Sciatic nerve (tissue), 2 donors: Measurements from ENCODE around the gene SHISA7. TPM values are rescaled to one million over a fixed set of nuclear protein-coding genes. Genes with fewer than 3 reads are reported as not detected.
A peak's percentile ranks its signal among the peaks of the same experiment; 100 is the strongest.
"Not testable (repeated sequence)": the region's sequence is repeated elsewhere in the genome, so short reads cannot be mapped to it uniquely, and the experiment has no call there.

Experiments
- ATAC-seq: fragments of 200-7000 bp; cut with Tn5 transposase; one replicate; pipeline ENCODE4 v1.9.1; 2020; ENCODE audit warnings: mild to moderate bottlenecking, moderate library complexity
- DNase-seq: peaks from one replicate; pipeline ENCODE4 v3.0.0-alpha.2; 2020; ENCODE audit warnings: low spot score
- intact Hi-C: fragments of 100-400 bp; cut with DNase I; formaldehyde crosslinking; loops from one replicate; pipeline ENCODE4 v1.14.2; 2022
- total RNA-seq: library from RNA; stranded (reverse); fragmentation: NEBNext Ultra II Directional; extraction: Animal tissue kit (Norgen Biotek cat#: 25700); gene quantifications from one replicate; pipeline ENCODE4 v1.2.1, GENCODE V29; 2021
- donor health status: DM: no; HTN: no; CAD: no.
- donor health status: DM: no; HTN: no; CAD: no.

SHISA7 gene
- total RNA-seq, 1 donor from 2014 or later, result 9.0 TPM

DNA sequence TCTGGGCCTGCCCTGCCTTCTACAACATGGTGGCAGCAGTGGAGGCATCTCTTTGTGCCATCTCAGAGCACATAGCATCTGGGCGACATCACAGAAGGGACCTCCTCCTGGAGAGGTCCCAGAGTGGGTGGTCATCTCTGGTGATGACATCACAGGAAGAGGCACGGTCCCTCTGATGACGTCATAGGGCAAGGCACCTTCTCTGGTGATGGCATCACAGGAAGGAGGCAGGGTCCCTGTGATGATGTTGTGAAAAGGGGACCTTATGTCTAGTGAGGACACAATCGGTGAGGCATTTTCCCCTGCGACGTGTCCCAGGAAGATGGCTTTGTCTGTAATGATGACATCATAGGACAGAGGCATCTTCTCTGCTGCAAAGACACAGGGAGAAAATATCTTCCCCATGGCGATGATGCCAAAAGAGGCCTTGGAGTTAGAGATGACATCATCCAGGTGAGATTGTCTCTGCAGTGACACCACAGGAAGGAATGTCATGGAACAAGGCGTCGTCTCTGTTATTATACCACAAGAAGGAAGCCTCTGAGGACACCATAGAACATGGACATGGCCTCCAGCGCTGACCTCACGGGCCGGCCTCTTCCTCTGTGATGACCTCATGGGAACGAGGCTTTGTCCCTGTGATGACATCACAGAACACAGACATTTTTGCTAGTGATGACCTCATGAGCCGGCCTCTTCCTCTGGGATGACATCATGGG lies 10.7 kb downstream of the SHISA7 start:
- ATAC-seq, result no peak
- DNase-seq, result no peak
- intact Hi-C loops, result no loop called here

DNA sequence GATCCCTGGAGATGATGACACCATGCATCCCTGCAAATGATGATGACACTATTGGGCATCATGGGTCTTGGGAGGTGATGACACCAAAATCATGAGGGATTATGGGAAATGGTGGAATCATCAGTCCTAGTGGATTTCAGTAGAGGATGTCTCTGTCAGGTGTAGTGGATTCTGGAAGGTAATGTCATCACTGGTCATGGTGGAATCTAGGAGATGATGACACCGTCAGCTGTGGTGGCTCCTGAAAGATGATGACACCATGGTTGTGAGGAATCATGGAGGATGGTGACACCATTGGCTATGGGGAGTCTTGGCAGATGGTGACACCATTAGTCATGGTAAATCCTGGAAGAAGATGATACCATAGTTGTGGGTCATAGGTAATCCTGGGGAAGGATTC lies 11.9 kb downstream of the SHISA7 start:
- no peak for ATAC-seq
- DNase-seq, result no peak
- intact Hi-C loops, result no loop called here

DNA sequence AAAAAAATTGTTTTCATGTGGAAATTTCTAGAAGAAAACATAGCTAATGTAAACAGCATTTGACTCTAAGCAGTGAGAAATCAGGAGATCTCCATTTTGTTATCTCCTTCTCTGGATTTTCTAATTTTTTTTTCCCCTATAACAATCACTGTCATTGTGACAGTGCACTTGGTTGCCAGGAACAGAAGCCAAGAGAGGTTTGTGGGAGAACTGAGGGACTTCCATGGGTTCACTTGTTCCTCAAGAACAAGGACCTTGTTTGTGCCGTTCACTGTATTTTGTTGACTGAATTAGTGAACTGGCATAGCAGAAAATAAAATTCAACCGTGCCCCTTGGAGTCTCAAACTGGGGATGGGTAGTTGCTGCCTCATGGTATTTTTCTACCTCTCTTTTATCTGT lies 17.1 kb downstream of the SHISA7 start:
- DNase-seq (no peak), ATAC-seq (peak; percentile 81)
- intact Hi-C loops, result no loop called here

DNA sequence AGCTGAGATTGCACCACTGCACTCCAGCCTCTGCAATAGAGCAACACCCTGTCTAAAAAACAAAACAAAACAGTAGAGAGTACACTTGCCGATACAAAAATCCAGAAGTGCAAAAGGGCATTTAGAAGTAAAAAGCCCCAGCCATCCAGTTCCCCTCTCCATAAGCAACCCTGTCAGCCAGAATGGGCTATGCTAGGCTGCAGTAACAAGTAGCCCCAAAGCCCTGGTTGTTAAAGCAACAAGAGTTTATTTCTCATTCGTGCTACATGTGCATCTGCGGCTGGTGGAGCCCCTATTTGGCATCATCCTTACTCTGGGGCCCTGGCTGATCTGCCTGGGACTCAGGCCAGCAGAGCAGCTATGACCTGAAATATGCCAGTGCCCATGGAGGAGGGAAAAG lies 18.6 kb downstream of the SHISA7 start:
- DNase-seq (no peak), ATAC-seq (no peak)
- intact Hi-C loops, result no loop called here

DNA sequence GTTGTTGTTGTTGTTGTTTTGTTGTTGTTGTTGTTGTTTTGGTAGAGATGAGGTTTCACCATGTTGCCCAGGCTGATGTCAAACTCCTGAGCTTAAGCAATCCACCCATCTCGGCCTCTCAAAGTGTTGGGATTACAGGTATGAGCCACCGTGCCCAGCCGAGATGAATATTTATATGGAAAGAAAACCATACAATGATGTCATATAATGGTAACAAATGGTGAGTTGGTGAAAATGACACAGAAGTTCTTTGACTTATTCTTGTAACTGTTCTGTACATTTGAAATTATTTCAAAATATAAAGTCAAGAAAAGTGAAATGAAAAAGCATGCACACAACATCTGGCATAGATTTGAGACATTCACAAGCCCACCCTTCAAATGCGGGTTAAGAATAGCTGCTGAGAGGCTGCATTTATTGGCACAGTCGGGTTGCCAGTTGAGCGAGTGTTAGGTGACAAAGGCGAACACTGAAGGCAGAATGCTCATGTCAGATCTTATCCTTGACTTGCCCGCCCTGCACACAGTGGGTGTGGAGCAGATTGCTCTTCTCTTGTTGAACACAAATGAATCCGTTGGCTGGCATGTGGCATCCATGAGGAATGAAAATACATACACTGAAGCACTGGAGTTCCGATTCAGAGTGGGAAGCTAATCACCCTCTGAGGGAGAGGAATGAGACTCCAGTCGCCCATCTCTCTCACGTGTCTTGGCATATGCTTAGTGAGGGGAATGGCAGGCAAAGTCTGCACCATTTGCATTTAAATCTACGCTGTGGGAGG lies 19.7 kb downstream of the SHISA7 start:
- intact Hi-C loops, result no loop called here
- no peak for ATAC-seq

DNA sequence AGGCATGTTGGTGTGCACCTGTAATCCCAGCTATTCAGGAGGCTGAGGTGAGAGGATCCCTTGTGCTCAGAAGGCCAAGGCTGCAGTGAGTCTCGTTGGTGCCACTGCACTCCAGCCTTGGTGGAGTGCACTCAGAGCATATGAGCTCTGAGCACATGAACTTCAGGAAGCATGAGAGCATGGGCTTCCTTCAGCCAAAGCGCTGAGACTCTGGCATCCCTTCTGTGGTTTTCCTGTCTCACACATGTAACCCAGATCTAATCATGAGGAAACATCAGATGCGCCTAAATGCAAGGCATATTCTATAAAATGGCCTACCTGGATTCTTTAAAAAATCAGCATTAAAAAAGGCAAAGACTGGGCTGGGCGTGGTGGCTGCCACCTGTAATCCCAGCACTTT lies 21.8 kb downstream of the SHISA7 start:
- ATAC-seq, intact Hi-C loops, DNase-seq: not testable (repeated sequence)

More for the DNA sequence above, 19.7 kb downstream of the SHISA7 start:
- no peak for DNase-seq

DNA sequence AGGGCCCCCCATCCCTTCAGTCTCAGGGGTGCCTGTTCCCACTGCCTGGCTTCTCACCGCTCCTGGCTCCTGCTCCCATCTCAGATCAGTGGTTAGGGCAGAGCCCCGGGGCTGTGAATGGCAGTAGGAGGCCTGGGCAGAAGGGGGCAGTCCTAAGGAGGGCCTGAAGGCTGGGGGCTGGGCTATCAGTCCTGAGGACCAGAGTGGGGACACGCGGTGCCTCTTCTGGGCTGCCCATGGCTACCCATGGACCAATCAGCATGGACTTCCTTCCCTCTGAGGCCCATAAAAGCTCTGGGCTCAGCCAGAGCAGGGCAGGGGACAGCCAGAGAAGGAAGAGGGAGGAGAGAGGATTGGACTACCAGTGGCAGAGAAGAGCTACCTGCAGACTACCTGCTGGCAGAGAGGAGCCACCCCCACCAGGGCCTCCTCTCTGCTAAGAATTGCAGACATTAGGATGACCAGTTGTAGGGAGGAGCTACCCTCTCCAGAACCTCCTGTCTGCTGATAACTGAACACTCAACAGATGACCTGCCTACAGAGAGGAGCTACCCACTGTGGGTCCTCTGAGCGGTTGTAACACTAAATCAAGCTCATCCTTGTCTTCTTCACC lies 23.4 kb downstream of the SHISA7 start:
- DNase-seq (no peak), ATAC-seq (no peak)
- intact Hi-C loops, result no loop called here

DNA sequence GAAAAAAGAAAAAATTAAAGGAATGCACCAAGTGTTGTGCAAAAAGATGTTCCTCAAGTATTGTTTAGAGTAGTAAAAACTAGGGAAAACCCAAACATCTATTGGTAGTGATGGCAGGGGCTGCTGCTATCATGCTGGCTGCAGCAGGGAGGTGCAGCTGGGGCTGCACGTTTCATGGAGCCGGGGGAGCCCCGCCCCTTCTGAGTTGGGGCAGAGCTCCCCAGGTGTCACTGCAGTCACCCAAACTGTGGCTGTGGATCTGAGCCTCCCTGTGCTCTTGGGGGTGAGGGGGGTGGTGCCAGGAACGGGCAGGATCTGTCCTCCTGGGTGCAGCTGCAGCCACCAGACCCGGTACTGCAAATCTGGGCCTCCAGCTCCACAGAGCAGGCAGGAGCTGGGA lies 24.0 kb downstream of the SHISA7 start:
- DNase-seq (no peak), ATAC-seq (no peak)
- intact Hi-C loops, result no loop called here

DNA sequence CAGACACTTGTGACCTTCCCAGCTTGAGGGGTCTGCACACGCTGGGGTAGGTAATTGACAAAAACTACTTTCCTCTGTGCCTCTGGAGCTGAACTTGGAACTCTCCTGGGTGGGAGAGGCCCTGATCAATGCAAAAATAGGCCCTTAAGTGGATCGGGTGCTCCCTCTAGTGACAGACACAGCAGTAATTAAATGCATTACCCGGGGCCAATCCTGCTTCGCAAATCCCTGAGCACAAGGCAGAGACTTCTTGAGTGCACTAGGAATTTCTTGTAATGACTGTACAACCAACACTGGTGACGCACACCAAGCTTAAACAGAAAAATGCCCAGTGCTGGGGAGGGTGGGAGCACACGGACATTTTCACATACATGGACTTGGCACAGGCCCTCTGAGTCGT lies 24.9 kb downstream of the SHISA7 start:
- ATAC-seq (peak; percentile 88), DNase-seq (no peak)
- intact Hi-C loops, result no loop called here

DNA sequence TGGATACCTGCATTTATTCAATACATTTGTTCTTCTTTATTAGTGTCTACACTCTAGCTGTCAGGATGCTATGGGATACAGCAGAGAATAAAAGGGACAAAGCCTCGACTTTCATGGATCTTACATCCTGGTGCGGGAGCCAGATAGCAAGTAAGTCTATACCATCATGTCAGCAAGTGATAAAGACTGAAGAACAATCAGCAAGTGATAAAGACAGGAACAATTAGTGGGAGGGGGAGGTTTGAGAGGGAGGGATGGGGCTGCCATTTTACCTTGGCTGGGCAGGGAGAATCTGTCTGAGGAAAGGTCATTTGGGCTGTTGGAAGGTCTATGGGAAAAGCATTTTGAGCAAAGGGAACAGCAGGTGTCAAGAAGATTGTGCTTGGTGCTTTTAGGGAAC lies 32.9 kb downstream of the SHISA7 start:
- intact Hi-C loops, result no loop called here
- DNase-seq (no peak), ATAC-seq (no peak)

DNA sequence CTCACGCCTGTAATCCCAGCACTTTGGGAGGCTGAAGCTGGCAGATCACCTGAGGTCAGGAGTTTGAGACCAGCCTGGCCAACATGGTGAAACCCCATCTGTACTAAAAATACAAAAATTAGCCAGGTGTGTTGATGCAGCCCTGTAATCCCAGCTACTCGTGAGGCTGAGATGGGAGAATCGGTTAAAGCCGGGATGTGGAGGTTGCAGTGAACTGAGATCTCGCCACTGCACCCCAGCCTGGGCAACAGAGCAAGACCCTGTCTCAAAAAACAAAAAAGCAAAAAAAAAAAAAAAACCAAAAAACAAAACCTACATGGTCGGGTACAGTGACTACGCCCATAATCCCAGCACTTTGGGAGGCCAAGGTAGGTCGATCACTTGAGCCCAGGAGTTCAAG lies 33.9 kb downstream of the SHISA7 start:
- ATAC-seq, intact Hi-C loops, DNase-seq: not testable (repeated sequence)

DNA sequence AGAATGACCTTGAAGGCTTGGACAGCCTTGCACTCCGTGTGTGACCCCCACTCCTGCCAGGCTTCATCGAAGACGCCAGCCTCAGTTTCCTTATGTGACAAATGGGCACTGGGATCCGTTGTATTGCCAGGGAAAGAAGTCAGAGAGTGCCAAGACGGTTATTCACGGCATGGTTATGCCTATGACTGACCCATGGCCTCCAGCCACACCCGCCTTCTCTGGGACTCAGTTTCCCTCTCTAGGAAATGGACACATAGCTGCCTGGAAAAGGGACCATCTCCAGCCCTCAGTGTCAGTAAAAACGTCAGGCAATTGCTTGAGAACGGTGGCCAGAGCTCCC lies 34.6 kb downstream of the SHISA7 start:
- intact Hi-C loops, result no loop called here
- ATAC-seq, result no peak

DNA sequence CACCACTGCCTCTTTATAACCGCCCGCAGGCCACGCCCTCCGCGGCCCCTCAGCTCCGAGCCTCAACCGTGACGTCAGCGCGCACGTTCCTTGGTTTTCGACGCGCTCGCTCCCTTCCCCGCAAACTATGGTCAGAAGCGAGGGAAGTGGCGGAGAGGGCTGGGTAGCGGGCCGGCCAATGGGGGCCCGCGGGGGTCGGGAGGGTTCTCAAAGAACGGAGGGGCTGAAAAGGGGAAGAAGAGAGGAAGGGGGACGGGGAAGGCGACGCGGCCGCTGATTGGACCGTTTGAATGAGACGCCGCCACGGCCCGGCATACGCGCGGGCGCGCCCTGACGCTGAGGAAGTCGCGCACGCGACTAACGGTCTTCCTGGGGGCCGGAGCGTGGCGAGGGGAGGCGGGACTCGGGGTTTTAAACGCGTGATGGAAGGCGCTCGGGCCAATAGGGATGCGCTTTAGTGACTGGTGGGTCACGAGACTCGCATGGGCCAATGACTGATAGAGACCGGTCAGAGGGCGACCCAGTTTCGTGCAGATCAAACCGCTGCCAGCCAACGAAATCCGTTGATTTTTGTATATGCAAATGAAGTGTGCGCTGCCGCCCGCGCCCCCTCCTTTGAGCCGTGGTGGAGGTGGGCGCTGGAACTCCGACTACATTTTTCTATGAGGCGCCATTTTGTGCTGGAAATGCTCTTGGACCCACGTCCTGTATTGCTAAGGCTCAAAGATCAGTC lies 35.1 kb downstream of the SHISA7 start:
- intact Hi-C loops, result no loop called here
- peak; percentile 99 for ATAC-seq
- DNase-seq, result peak; percentile 98

More for the DNA sequence above, 34.6 kb downstream of the SHISA7 start:
- no peak for DNase-seq

DNA sequence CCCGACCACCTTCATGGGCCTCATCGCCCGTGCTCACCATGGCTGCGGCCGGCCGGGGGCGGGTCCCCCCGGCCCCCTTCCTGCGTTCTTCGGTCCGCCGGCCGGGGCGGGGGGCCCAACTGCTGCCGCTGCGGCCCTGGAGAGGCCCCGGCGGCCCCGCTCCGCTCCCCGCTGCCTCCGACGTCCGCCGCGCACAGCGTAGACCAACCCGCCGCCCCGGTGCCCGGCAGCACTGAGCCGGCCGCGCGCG lies 35.6 kb downstream of the SHISA7 start, which contains the start of gene UBE2S:
Gene UBE2S (minus strand): TSS at position 239 of the 250 bp plus-strand sequence. CDS start 199 bp downstream, at position 40.
- DNase-seq, intact Hi-C loops, ATAC-seq: not testable (repeated sequence)

DNA sequence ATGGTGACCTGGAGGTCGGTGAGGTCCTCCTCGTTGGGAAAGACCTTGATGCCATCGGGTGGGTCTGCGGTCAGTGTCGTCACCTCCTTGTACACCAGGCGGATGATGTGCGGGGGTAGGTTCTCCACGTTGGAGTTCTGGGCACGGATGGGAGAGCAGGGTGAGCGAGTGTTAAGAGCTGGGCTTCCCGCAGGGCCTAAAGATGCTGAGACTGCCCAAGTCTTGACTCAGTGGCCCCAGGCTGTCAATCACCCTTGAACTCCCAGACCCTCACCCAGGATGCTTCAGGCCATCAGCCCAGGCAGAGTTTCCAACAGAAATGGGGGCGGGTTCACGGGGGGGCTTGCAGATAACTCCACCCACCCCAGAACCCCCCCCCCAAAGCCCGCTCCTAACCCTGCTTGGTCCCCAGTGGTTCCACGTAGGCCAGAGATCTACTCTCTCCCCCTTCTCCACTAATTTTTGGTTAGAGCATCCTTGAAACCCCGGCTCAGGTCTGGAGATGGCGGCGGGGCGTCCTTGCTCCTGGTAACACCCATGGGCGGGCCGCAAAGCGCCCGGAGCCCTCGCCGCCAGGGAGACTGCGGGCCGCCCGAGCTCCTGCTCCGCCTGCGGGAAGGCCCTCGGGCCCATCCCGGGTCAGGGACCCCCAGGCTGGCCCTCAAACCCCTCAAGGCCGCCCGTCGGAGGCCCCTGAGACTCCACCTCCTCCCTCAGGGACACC lies 36.1 kb downstream of the SHISA7 start:
- peak; percentile 70 for DNase-seq
- intact Hi-C loops, result no loop called here
- no peak for ATAC-seq

DNA sequence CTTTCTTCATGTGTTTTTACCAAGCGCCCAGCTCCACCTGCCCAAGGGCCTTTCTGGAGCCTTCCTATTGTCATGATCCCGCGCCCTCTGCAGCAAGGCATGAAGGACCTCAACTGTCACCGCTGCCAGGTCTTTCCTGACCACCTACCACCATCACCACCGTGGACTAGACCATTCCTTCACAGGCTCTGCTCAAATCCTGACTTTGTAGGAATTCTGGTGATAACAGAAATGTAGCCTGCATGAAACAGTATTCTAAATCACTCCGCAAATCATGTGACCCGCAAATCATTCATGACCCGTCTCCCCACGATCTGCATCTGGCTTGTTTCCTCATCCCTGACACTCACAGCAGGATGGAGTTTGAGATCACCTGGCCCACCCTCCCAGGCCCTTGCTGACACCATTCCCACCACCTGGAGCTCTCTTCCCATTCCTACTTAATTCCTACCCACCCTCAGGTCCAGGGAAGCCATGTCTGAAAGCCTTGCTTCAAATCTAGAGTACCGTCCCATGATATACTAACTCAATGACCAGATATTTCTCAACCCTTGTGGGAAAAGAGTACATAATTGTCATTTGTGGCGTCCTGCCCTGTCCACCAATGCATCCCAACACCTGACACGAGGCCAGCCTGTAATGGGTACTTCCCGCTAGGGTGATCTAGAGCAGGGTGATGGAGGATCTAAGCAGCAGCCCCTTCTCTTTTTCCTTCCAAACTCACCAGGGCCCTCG lies 36.8 kb downstream of the SHISA7 start:
- intact Hi-C loops, result no loop called here
- no peak for DNase-seq
- no peak for ATAC-seq

DNA sequence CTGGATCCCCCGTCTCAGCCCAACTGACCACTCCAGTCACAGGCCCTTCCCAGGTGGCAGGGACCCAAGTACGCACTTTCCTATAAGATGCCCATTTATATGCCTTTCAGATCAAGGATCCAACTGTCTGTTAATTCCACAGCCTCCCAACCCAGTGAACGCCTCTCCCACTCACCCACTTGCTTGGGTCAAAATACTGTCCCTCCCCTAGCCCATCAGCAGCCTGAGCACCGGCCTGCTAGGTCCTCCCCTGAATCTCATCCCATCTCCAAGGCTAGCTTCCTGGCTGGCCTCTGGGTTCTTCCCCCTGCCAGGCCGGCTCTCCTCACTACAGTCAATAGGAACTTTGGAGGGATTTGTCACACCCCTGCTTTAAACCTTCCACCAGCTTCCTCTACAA lies 37.5 kb downstream of the SHISA7 start:
- intact Hi-C loops, result no loop called here
- DNase-seq (no peak), ATAC-seq (no peak)

DNA sequence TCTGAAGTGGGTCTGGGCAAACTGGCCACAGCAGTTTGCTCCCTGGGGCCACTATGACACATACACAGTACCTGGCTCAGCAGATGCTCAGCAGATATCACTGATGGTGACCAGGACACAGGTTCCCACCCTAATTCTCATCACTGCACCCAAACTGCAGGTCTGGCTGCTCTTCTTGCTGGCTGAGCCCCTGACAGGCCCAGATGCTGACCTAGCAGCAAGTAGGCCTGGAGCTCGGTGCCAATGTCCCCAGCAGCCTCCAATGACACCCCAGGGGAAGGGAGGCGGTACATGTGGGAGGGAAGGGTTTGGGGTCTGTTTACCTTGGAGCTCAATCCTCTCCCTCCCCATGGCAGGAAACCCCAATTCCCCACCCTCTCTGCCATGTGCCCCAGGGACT lies 40.6 kb downstream of the SHISA7 start:
- ATAC-seq, result no peak
- intact Hi-C loops, result no loop called here
- no peak for DNase-seq
